HTERT RPE-1 (cell line): Measurements from ENCODE around the gene SNRPA.
"Not testable (repeated sequence)": the region's sequence is repeated elsewhere in the genome, so short reads cannot be mapped to it uniquely, and the experiment has no call there.

ENCODE experiments used
- in situ Hi-C: fragments of 300-500 bp; cut with MboI; formaldehyde crosslinking; loops from 4 replicates; pipeline ENCODE4 v1.14.3; 2020; ENCODE audit warnings: low sequenced_read_pairs

Gene SNRPA

DNA sequence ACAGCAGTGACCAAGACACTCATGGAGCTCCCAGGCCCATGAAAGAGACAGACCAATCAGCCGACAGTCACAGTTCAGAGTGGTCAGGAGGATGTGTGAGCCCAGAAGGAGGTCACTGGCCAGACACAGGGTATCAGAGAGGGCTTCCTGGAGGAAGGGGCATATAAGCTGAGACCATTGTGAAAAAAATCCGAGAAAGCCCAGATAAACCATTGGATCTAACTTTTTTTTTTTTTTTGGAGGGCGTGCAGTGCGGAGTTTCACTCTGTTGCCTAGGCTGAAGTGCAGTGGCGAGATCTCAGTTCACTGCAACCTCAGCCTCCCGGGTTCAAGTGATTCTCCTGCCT lies 29.9 kb upstream of the SNRPA start:
- in situ Hi-C loops: no loop called here

DNA sequence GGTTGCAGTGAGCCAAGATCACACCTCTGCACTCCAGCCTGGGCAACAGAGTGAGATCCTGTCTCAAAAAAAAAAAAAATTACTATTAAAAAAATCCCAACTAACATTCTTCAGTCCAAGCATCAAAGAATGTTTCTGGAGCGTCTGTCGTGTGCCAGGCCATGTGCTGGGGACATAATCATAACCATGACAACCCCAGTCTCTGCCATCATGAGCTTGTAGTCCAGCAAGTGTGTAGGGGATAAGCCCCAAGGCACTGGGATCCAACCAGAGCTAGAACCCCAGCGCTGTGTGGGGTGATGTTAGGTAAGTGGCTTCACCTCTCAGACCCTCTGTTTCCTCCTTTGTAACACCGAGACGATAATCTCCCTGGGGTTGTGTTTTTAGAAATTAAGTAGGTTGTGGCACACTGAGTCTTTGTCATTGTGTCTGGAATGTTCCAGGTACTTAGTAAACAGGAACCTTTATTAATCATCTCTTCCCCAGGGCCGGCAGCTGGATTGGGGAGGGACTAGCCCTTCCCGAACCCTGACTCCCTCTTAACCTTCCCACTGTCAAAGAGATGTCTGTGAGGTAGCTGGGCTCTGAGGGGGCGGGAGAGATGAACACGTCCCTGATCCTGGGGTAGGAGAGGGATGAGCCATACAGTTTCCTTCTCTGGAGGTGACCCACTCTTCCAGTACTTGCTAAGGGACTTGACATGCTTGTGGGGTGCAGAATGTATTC lies 28.9 kb upstream of the SNRPA start:
- in situ Hi-C loops: no loop called here

DNA sequence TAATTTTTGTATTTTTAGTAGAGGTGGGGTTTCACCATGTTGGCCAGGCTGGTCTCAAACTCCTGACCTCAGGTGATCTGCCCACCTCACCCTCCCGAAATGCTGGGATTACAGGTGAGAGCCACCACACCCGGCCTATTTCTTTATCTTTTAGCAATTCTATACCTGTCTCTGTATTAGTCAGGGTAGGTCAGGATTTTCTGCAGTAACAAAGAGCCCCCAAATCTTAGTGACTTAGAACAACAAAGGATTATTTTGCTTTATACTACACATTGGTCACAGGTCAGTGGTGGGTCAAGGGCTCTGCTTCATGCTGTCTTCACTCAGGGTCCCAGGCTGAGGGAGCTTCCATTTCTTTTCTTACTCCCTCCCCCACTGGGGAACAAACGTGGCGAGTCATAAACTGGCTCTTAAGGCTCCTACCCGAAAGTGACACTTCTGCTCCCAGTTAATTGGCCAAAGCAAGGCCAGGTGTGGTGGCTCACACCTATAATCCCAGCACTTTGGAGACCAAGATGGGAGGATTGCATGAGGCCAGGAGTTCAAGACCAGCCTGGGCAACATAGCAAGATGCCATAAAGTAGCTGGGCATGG lies 27.2 kb upstream of the SNRPA start:
- in situ Hi-C loops: no loop called here

DNA sequence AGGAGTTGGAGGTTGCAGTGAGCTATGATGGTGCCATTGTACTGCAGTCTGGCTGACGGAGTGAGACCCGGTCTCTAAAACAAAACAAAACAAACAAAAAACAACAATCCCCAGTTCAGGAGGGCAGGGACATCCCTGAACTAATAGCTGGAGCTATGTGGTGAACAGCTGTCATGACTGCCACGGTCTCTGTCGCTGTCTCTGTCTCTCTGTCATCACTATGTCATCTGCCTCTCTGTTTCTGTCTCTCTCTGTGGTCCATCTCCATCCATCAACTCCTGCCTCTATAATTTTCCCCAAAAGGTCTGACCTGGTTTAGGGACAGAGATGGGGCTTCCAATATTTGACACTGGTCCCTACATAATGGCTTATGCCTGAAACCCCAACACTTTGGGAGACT lies 26.7 kb upstream of the SNRPA start:
- in situ Hi-C loops: no loop called here

DNA sequence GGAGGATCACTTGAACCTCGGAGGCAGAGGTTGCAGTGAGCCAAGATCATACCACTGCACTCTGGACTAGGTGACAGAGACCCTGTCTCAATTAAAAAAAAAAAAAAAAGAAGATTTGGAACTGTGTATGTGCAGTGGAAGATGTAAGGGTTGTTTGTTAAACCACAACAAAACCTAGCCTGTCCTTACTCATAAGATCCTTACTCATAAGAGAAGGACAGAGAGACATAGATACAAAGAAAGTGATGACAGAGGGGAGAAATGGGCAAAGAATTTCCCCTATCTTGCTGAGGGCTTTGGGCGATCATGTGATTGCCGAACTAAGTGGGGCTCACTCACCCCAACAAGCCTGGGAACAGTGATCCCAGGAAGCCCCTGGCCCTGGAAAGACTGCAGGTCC lies 26.1 kb upstream of the SNRPA start:
- in situ Hi-C loops: no loop called here

DNA sequence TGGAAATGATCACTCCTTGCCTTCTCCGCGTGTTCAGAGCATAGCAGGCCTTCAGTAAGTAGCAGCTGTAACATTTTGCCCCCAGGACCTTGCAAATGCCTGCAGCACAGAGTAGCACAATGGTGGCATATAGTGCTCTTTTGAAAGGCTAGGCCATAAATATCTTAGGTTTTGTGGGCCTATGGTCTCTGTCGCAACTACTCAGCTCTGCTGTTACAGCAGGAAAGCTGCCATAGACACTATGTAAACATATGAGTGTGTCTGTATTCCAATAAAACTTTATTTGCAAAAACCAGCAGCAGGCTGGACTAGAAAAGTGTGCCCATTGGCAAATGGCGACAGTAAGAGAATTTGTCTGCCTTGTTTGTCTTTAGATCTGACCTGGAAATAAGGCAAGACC lies 24.7 kb upstream of the SNRPA start:
- in situ Hi-C loops: no loop called here

DNA sequence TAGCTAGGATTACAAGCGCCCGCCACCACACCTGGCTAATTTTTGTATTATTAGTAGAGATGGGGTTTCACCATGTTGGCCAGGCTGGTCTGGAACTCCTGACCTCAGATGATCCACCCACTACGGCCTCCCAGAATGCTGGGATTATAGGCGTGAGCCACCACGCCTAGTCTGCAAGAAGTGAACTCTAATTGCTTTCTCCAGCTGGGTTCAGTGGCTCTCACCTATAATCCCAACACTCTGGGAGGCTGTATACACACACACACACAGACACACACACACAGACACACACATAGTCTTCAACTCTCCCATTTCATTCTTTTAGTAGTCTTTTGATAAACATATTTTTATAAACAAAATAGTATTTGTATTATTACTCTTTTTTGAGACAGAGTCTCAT lies 20.9 kb upstream of the SNRPA start:
- in situ Hi-C loops: not testable (repeated sequence)

DNA sequence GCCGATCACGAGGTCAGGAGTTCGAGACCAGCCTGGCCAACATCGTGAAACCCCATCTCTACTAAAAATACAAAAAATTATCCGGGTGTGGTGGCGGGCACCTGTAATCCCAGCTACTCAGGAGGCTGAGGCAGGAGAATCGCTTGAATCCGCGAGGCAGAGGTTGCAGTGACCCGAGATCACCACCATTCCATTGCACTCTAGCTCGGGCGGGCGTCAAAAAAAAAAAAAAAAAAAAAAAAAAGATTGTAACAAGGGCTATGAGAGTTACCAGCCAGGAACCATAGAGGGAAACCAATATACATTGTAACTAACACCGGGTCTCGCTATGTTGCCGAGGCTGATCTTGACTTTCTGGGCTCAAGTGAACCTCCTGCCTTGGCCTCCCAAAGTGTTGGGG lies 18.7 kb upstream of the SNRPA start:
- in situ Hi-C loops: not testable (repeated sequence)

DNA sequence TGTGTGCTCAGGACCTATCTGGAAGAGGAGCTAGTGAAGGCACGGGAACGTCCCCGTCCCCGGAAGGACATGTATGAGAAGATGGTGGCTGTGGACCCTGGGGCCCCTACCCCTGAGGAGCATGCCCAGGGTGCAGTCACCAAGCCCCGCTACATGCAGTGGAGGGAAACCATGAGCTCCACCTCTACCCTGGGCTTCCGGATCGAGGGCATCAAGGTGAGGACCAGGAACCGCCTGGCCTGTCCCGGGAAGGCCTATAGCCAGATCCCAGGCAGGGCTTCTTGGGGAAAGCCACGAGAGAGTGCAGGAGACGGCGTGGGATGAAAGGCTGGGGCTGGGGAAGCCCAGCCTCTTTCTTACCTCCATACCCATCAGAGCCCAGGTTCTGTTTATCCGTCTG lies 17.9 kb upstream of the SNRPA start:
- in situ Hi-C loops: no loop called here

DNA sequence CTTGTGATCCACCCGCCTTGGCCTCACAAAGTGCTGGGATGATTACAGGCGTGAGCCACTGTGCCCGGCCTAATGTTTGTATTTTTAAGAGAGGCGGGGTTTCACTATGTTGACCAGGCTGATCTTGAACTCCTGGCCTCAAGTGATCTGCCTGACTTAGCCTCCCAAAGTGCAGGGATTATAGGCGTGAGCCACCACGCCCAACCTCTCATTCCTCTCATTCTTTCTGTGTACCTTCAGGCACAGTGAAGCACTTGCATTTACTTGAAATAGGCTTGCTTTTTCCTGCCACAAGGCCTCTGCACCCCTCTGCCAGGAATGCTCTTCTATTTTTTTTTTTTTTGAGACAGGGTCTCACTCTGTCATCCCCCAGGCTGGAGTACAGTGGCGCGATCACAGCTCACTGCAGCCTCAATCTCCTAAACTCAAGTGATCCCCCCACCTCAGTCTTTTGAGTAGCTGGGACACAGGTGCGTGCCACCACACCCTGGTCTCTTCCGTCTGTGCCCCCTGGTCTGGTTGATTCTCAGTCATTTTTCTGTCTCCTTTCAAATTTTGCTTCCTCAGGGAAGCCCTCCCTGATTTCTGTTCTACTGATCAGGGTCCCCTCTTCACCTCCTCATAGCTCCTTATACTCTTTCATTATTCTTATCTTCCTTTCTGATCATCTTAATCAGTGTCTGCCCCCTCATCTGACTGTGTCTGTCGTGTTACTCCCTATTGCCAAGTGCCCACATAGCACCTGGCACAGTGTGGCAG lies 15.8 kb upstream of the SNRPA start:
- in situ Hi-C loops: no loop called here

DNA sequence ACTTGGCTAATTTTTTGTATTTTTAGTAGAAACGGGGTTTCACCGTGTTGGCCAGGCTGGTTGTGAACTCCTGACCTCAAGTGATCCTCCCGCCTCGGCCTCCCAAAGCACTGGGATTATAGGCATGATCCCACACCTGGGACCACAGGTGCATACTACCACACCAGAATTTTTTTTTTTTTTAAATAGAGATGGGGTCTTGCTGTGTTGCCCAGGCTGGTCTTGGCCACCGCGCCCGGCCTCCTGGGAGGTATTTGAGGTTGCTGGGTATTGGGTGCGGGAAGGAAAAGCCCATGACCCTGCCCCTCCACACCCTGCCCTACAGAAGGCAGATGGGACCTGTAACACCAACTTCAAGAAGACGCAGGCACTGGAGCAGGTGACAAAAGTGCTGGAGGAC lies 14.3 kb upstream of the SNRPA start:
- in situ Hi-C loops: no loop called here

DNA sequence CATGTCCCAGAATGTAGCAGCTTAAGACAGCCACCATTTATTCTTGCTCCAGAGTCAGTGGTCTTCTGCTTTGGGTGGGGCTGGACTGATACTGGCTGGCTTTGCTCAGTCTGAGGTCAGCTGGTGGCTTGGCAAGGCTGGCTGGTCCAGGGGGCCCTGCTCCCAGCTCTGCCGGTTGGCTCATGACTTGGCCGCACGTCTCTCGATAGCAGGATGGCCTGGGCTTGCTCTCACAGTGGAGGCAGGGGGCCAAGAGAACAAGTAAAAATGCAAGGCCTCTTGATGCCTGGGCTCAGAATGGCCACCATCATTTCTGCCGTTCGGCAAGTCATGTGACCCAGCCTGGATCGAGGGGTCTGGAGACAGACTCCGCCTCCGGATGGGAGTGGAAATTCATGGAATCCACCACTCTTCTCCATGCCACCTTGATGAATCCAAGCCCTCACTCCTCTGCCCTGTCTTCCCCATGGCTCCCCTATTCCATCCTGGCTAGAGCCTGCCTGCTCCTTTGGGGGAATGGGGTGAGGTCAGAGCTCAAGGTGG lies 13.8 kb upstream of the SNRPA start:
- in situ Hi-C loops: no loop called here

DNA sequence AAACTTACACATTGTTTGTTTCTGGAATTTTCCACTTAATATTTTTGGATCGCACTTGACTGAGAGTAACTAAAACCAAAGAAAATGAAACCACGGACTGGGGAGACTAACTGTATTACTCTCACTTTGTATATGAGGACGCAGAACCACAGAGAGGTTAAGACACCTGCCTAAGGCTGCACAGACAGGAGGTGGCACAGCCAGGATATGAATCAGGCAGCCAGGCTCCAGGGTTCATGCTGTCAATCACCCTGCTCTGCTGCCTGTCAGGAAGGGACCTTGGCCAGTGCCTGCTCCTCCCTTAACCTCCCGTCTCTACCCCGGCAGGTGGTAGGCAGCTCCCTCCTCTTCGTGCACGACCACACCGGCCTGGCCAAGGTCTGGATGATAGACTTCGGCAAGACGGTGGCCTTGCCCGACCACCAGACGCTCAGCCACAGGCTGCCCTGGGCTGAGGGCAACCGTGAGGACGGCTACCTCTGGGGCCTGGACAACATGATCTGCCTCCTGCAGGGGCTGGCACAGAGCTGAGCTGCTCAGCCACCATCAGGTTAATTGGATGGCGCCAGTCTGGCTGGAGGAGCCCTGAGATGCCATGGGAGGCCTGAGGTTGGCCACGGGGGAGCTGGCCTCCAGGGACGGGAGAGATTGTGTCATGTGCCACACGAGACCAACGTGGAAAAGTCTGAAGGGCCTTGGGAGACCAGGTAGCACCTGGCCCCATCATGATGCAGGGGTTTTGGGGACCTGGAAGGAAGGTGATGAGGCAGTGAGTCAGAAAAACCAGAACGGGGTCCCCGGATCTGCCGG lies 11.8 kb upstream of the SNRPA start:
- in situ Hi-C loops: no loop called here

DNA sequence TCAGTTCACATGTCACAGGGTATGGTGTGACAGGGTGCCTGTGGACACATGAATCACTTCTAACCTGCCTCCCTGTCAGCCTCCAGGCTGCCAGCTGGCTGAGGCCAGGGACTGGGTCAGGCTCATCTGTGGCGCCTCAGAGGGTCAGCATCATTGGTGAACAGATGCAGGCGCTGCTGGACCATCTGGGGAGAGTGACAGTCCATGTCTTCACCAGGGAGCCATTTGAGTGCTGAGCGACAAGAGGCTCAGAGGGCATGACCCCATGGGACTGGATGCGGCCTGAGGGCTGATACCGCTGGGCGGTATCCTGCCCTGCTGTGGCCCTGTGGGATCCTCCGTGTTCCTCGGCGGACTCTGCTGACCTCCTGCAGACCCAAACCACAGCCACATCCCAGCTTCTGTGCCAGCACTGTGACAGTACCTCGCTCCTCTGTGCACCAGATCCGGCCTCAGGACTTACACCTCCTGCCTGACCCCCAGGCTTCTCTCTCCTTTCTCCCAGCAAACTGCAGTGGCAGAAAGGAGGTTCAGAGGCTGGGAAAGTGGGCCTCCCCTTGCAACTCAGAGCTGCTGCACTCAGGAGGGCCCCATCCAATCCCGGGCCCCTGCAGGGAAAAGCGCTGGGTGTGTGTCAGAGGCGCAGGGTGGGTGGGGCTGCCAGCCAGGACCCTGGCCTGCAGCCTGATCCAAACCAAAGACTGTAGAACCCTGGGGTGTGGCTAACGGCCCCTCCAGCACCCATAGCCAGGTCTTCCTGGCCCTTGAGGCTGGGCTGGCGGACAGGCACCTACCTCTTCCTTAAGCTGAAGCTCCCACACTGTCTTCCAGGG lies 10.9 kb upstream of the SNRPA start:
- in situ Hi-C loops: no loop called here

DNA sequence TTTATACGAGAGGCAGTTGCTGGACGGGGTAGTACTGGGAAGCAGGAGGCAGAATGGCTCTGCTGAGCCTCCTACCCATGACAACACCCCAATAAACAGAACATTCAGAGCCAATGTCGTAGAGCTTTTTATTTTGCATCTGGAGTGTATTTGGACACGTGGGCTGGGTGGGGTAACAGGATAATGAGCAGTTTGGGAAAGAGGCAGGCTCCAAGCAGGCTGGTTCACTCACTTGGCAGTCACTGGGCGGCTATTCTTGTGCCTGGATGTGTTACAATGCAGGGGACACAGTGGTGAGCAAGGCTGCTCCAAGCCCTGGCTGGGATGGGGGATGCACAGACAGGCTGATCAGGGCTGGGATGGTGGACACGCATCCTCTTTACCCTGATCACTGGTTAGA lies 10.3 kb upstream of the SNRPA start:
- in situ Hi-C loops: no loop called here

DNA sequence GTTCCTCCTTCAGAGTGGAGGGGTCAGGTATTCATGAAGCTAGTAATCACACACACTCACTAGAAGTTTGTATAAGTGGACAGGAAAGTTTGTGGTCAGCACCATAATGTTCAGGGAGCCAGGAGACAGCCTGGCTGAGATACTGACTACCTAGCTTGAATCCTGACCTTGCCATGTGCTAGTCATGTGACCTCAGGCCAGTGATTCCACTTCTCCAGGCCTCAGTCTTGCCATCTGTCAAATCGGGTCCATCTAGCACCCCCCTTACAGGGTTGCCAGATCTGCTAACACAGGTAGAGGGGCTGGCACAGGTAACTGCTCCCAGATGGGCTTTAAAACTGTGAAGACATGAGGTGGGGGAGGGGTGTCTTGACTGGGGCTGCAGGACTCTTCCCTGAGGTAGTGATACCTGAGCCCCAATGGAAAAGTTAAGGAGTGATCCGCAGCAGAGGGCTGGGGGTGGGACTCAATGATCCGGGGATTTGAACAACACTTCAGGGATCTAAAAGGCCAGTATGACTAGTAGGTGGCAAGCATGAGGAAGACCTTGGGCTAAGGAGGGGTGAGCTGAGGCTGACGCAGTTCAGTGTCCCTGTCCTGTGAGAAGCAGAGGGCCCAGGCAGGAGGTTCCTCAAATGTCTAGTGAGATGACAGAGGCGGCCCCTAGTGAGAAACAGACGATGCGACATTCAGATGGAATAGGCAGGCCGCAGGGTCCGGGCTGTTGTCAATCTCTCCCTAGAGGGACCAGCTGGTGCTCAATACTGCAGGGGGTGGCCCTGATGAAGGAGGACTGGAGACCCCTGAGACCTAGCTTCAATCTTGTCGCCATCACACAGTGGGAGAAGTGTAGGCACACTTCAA lies 9.2 kb upstream of the SNRPA start:
- in situ Hi-C loops: no loop called here

DNA sequence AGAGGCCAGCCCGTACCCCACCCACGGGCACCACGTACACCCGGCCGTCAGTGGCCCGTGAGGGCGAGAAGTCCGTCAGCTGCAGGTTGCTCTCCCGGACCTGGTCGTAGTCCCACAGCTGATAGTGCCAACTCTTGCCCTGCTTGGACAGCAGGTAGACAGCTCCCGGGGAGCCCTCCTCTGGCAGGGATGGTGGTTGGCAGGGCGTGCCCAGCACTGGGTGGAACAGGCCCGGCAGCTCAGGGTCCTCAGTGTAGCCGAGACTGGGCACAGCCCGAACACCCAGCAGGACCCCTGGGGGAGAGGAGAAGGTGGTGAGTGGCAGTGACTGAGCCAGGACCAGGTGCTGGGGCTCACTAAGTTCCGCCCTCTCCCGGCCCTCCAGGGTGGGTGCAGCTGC lies 8.5 kb upstream of the SNRPA start:
- in situ Hi-C loops: no loop called here

DNA sequence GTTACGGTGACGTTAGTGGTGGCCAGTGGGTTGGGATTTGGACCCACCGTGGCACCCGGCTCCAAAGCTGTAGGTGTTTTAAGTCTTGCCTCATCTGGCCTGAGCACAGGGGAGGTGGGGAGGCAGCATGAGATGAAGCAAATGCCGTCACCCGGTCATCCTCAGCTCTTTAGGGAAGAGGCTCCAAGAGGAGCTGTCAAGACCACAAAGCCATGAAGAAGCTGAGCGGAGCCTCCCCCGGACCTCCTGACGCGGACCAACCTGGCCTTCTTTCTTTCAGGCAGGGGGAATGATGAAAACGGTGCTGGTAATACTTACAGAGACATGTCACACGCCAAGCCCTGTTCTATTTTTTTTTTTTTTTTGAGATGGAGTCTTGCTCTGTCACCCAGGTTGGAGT lies 8.1 kb upstream of the SNRPA start:
- in situ Hi-C loops: no loop called here

DNA sequence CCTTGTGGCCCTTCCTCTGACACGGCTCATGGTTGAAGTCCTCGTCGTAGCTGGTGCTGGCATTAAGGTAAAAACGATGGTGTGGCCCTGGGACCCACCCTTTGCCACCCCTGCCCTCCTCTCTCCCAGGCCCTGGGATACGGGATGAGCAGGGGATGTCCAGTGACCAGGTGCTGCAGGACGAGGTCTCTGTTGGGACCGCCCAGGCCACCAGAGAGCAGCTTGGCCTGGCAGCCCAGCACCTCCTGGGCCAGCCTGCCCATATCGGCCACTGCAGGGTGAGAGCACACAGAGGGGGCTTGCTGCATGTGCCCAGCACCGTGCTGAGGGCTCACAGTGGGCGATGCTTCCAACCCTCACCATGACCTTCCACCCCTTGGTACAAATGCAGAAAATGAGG lies 7.1 kb upstream of the SNRPA start:
- in situ Hi-C loops: no loop called here
